Stimulated activated naive CD8-positive, alpha-beta T cell treated with anti-CD3 and anti-CD28 coated beads, Interleukin-15, Interleukin-2, amounts not matched to agents 100 ng/mL and 50 ng/mL, for 24 hours (primary cell): Measurements from ENCODE around the gene TUB.

Experiments used
- H3K27ac Mint-ChIP-seq: one replicate; pipeline ENCODE4 v1.8.0; 2021; ENCODE audit warnings: mild to moderate bottlenecking, mixed read lengths
- H3K27me3 Mint-ChIP-seq: one replicate; pipeline ENCODE4 v1.8.0; 2021; ENCODE audit warnings: mixed read lengths
- H3K36me3 Mint-ChIP-seq: one replicate; pipeline ENCODE4 v1.8.0; 2021; ENCODE audit warnings: low read depth, mixed read lengths
- H3K4me1 Mint-ChIP-seq: one replicate; pipeline ENCODE4 v1.8.0; 2021; ENCODE audit warnings: low read depth, mixed read lengths
- H3K4me3 Mint-ChIP-seq: one replicate; pipeline ENCODE4 v1.8.0; 2021; ENCODE audit warnings: mild to moderate bottlenecking, mixed read lengths
- H3K9me3 Mint-ChIP-seq: one replicate; pipeline ENCODE4 v1.8.0; 2021; ENCODE audit warnings: mixed read lengths

TUB gene

GRCh38 chr11:8060146-8060719, 20.8 kb upstream of the TUB start:
- Mint-ChIP-seq H3K27me3 (no peaks in the 10 kb centered on the region), H3K4me3 (no peak overlapping the region), H3K27ac (no peak overlapping the region), H3K36me3 (no peaks in the 10 kb centered on the region), H3K9me3 (no peaks in the 10 kb centered on the region), H3K4me1 (peaks cover 5% of the 10 kb centered on the region)

- Mint-ChIP-seq H3K27ac (no peak overlapping the region), H3K27me3 (no peaks in the 10 kb centered on the region), H3K4me3 (no peak overlapping the region)
Measured at GRCh38 chr11:8060801-8061554, 20.0 kb upstream of the TUB start.

GRCh38 chr11:8061555-8062428, 19.2 kb upstream of the TUB start:
- Mint-ChIP-seq H3K4me1 (peaks cover under 1% of the 10 kb centered on the region), H3K4me3 (no peak overlapping the region), H3K27ac (no peak overlapping the region), H3K27me3 (no peaks in the 10 kb centered on the region), H3K9me3 (no peaks in the 10 kb centered on the region), H3K36me3 (no peaks in the 10 kb centered on the region)

More at GRCh38 chr11:8060801-8061554, 20.0 kb upstream of the TUB start:
- Mint-ChIP-seq H3K9me3 (no peaks in the 10 kb centered on the region), H3K4me1 (peaks cover 5% of the 10 kb centered on the region), H3K36me3 (no peaks in the 10 kb centered on the region)

GRCh38 chr11:8062781-8063257, 18.2 kb upstream of the TUB start:
- H3K4me3 Mint-ChIP-seq, result no peak overlapping the region

GRCh38 chr11:8063324-8063723, 17.7 kb upstream of the TUB start:
- Mint-ChIP-seq H3K27ac (no peak overlapping the region), H3K27me3 (peaks cover 4% of the 10 kb centered on the region), H3K9me3 (no peaks in the 10 kb centered on the region), H3K4me1 (no peaks in the 10 kb centered on the region), H3K36me3 (no peaks in the 10 kb centered on the region), H3K4me3 (no peak overlapping the region)

More at GRCh38 chr11:8062781-8063257, 18.2 kb upstream of the TUB start:
- Mint-ChIP-seq H3K9me3 (no peaks in the 10 kb centered on the region), H3K36me3 (no peaks in the 10 kb centered on the region), H3K27ac (no peak overlapping the region), H3K27me3 (peaks cover 3% of the 10 kb centered on the region), H3K4me1 (no peaks in the 10 kb centered on the region)

- H3K4me3 Mint-ChIP-seq, result no peak overlapping the region
- H3K9me3 Mint-ChIP-seq, result no peaks in the 10 kb centered on the region
- H3K27me3 Mint-ChIP-seq, result peaks cover 4% of the 10 kb centered on the region
- no peaks in the 10 kb centered on the region for H3K4me1 Mint-ChIP-seq
- H3K36me3 Mint-ChIP-seq, result no peaks in the 10 kb centered on the region
- H3K27ac Mint-ChIP-seq, result no peak overlapping the region
Measured at GRCh38 chr11:8065031-8065430, 16.0 kb upstream of the TUB start.

GRCh38 chr11:8066036-8066910, 14.7 kb upstream of the TUB start:
- no peak overlapping the region for H3K4me3 Mint-ChIP-seq
- peaks cover 7% of the 10 kb centered on the region for H3K27me3 Mint-ChIP-seq
- H3K36me3 Mint-ChIP-seq, result no peaks in the 10 kb centered on the region
- H3K27ac Mint-ChIP-seq, result no peak overlapping the region
- no peaks in the 10 kb centered on the region for H3K4me1 Mint-ChIP-seq
- H3K9me3 Mint-ChIP-seq, result no peaks in the 10 kb centered on the region

GRCh38 chr11:8066911-8067455, 14.0 kb upstream of the TUB start:
- H3K27me3 Mint-ChIP-seq, result peaks cover 7% of the 10 kb centered on the region
- H3K9me3 Mint-ChIP-seq, result no peaks in the 10 kb centered on the region
- no peaks in the 10 kb centered on the region for H3K36me3 Mint-ChIP-seq
- H3K4me1 Mint-ChIP-seq, result no peaks in the 10 kb centered on the region
- H3K4me3 Mint-ChIP-seq, result no peak overlapping the region
- H3K27ac Mint-ChIP-seq, result no peak overlapping the region

GRCh38 chr11:8067567-8067928, 13.5 kb upstream of the TUB start:
- Mint-ChIP-seq H3K36me3 (no peaks in the 10 kb centered on the region), H3K27ac (no peak overlapping the region), H3K4me3 (no peak overlapping the region), H3K9me3 (no peaks in the 10 kb centered on the region), H3K4me1 (no peaks in the 10 kb centered on the region), H3K27me3 (peaks cover 10% of the 10 kb centered on the region)

GRCh38 chr11:8067929-8068575, 13.0 kb upstream of the TUB start:
- Mint-ChIP-seq H3K4me3 (no peak overlapping the region), H3K36me3 (no peaks in the 10 kb centered on the region), H3K27me3 (peaks cover 15% of the 10 kb centered on the region), H3K27ac (no peak overlapping the region), H3K4me1 (no peaks in the 10 kb centered on the region), H3K9me3 (no peaks in the 10 kb centered on the region)

GRCh38 chr11:8068605-8069221, 12.3 kb upstream of the TUB start:
- H3K27ac Mint-ChIP-seq, result no peak overlapping the region
- H3K4me1 Mint-ChIP-seq, result no peaks in the 10 kb centered on the region
- no peaks in the 10 kb centered on the region for H3K36me3 Mint-ChIP-seq
- H3K27me3 Mint-ChIP-seq, result peaks cover 18% of the 10 kb centered on the region
- no peaks in the 10 kb centered on the region for H3K9me3 Mint-ChIP-seq
- H3K4me3 Mint-ChIP-seq, result no peak overlapping the region

GRCh38 chr11:8069771-8070170, 11.2 kb upstream of the TUB start:
- no peaks in the 10 kb centered on the region for H3K9me3 Mint-ChIP-seq

GRCh38 chr11:8070417-8071115, 10.4 kb upstream of the TUB start:
- H3K4me1 Mint-ChIP-seq, result peaks cover 3% of the 10 kb centered on the region

More at GRCh38 chr11:8069771-8070170, 11.2 kb upstream of the TUB start:
- Mint-ChIP-seq H3K27me3 (peaks cover 18% of the 10 kb centered on the region), H3K36me3 (no peaks in the 10 kb centered on the region), H3K4me1 (no peaks in the 10 kb centered on the region), H3K27ac (no peak overlapping the region), H3K4me3 (no peak overlapping the region)

More at GRCh38 chr11:8070417-8071115, 10.4 kb upstream of the TUB start:
- no peak overlapping the region for H3K4me3 Mint-ChIP-seq
- H3K36me3 Mint-ChIP-seq, result no peaks in the 10 kb centered on the region
- no peak overlapping the region for H3K27ac Mint-ChIP-seq
- H3K27me3 Mint-ChIP-seq, result peaks cover 18% of the 10 kb centered on the region
- H3K9me3 Mint-ChIP-seq, result no peaks in the 10 kb centered on the region
